Measurements from ENCODE around the gene AFF1. TPM values are rescaled to one million over a fixed set of nuclear protein-coding genes. Genes with fewer than 3 reads are reported as not detected.

AFF1 gene
- total RNA-seq, 1 experiment from 2014 or later: 23.9 TPM

GRCh38 chr4:87057835-87058355 is 123.1 kb downstream of the AFF1 start:
- no peak overlapping the region for H3K27ac ChIP-seq (ENCODE audit: low read length)
- CTCF ChIA-PET: no interaction called here
- intact Hi-C loops (cut with micrococcal nuclease; ENCODE audit: unreplicated experiment) (no loop called here), in situ Hi-C loops (cut with HindIII; ENCODE audit: low pct_unique_long_range_greater_than_20kb, low sequenced_read_pairs) (no loop called here)
- DNase-seq (ENCODE audit: low read depth, low spot score) (no peak), ATAC-seq (no peak)
- BruUV-seq (replicated peaks): no TSS peak
- H3K36me3 ChIP-seq (ENCODE audit: control insufficient read depth, insufficient read depth, low read length): no peaks in the 10 kb centered on the region
- H3K4me1 ChIP-seq (ENCODE audit: control insufficient read depth, insufficient read depth, low read length): peaks cover 4% of the 10 kb centered on the region
- TF ChIP-seq CTCF (IDR thresholded peaks at IDR 0.05): no peak
- no peak for TF ChIP-seq POLR2AphosphoS5 (IDR thresholded peaks at IDR 0.05; ENCODE audit: low read depth, low read length)
- no peak for TF ChIP-seq SIN3A (IDR thresholded peaks at IDR 0.05; ENCODE audit: borderline replicate concordance, insufficient read depth, low read depth, low read length)
- no peak overlapping the region for H3K4me3 ChIP-seq (ENCODE audit: low read depth in 2 of 2, low read length in 2 of 2)
- no peaks in the 10 kb centered on the region for H3K27me3 ChIP-seq (ENCODE audit: control insufficient read depth, insufficient read depth, low read length)
- no peaks in the 10 kb centered on the region for H3K9me3 ChIP-seq (ENCODE audit: control insufficient read depth, insufficient read depth, low read depth, low read length)
- POLR2A ChIA-PET: no interaction called here

DNA sequence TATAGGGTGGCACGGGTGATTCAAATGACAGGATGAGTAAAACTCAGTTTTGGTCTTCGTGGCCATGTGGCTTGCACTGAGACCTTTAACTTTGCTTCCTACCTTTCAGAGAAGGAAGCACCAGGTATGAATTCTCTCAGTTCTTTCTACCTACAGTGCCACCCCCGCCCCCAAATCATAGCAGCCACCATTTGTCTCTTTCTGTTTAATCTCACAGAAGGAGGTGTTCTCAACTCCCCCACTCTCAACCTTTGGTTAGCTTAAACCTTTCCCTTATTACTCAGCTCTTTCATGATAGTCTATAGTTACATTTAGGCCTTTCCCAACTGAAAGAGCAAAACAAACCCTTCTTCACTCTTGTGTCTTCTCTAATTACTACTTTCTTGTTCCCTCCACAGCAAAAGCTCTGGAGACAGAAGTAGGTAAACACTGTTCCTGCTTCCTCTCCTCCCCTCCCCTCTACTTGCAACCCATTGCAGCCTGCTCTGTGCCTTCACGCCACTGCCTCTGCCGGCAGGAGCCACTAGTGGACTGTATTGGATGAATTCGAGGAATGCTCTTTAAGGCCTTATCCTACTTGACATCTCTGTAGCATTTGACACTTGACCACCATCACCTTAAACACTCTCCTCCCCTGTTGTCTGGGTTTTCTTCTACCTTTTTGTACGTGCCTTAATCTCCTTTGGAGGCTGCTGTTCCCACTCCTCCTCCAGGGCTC is 123.7 kb downstream of the AFF1 start:
- H3K36me3 ChIP-seq (ENCODE audit: control insufficient read depth, insufficient read depth, low read length): no peaks in the 10 kb centered on the region
- peaks cover 4% of the 10 kb centered on the region for H3K4me1 ChIP-seq (ENCODE audit: control insufficient read depth, insufficient read depth, low read length)
- in situ Hi-C loops (cut with HindIII; ENCODE audit: low pct_unique_long_range_greater_than_20kb, low sequenced_read_pairs): no loop called here
- no TSS peak for BruUV-seq (replicated peaks)
- no peak for ATAC-seq
- ChIA-PET CTCF (no interaction called here), POLR2A (no interaction called here)
- no peak for TF ChIP-seq TCF7L2 (IDR thresholded peaks at IDR 0.05; ENCODE audit: low read depth, low read length)
- TF ChIP-seq CTCF (IDR thresholded peaks at IDR 0.05): peak; percentile 13; the same call in 1 of the 2 replicates
- no peak for TF ChIP-seq POLR2AphosphoS5 (IDR thresholded peaks at IDR 0.05; ENCODE audit: low read depth, low read length)
- intact Hi-C loops (cut with micrococcal nuclease; ENCODE audit: unreplicated experiment): no loop called here
- no peak overlapping the region for H3K27ac ChIP-seq (ENCODE audit: low read length)
- no peak overlapping the region for H3K4me3 ChIP-seq (ENCODE audit: low read depth in 2 of 2, low read length in 2 of 2)
- no peaks in the 10 kb centered on the region for H3K9me3 ChIP-seq (ENCODE audit: control insufficient read depth, insufficient read depth, low read depth, low read length)
- peak; percentile 8 for DNase-seq (ENCODE audit: low read depth, low spot score)
- no peaks in the 10 kb centered on the region for H3K27me3 ChIP-seq (ENCODE audit: control insufficient read depth, insufficient read depth, low read length)

DNA sequence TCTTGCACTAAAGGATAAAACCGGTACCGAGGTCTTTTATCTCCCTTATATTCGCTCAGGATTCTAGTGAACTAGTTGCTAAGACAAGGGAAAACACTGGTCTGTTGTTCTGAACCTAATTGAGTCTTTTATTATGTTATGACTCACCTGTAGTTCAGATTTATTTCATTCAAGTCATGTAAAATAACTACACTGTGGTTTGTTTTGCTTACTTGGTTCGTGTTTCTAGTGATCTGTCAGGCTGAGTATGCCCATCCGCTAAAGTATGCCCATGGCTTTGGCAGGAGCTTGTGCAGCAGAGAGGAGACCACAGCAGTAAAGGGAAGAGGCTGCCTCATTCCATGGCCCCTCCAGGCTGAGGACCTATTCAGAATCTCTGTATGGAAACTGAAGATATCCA is 126.1 kb downstream of the AFF1 start:
- Histone ChIP-seq H3K27me3 (ENCODE audit: control insufficient read depth, insufficient read depth, low read length) (no peaks in the 10 kb centered on the region), H3K4me1 (ENCODE audit: control insufficient read depth, insufficient read depth, low read length) (peaks cover 4% of the 10 kb centered on the region; the same call in 1 of the 2 replicates), H3K9me3 (ENCODE audit: control insufficient read depth, insufficient read depth, low read depth, low read length) (no peaks in the 10 kb centered on the region), H3K27ac (ENCODE audit: low read length) (no peak overlapping the region), H3K4me3 (ENCODE audit: low read depth in 2 of 2, low read length in 2 of 2) (no peak overlapping the region), H3K36me3 (ENCODE audit: control insufficient read depth, insufficient read depth, low read length) (no peaks in the 10 kb centered on the region)
- CTCF ChIA-PET: no interaction called here
- in situ Hi-C loops (cut with HindIII; ENCODE audit: low pct_unique_long_range_greater_than_20kb, low sequenced_read_pairs) (no loop called here), intact Hi-C loops (cut with micrococcal nuclease; ENCODE audit: unreplicated experiment) (no loop called here)
- peak; percentile 84 for ATAC-seq
- TF ChIP-seq POLR2AphosphoS5 (IDR thresholded peaks at IDR 0.05; ENCODE audit: low read depth, low read length) (no peak), SIN3A (IDR thresholded peaks at IDR 0.05; ENCODE audit: borderline replicate concordance, insufficient read depth, low read depth, low read length) (no peak), CTCF (IDR thresholded peaks at IDR 0.05) (no peak), TCF7L2 (IDR thresholded peaks at IDR 0.05; ENCODE audit: low read depth, low read length) (no peak), REST (IDR thresholded peaks at IDR 0.05; ENCODE audit: insufficient read depth in 1 of 2, low read depth in 2 of 2, low read length in 1 of 2) (no peak)
- no TSS peak for BruUV-seq (replicated peaks)
- peak; percentile 33 for DNase-seq (ENCODE audit: low read depth, low spot score)
- POLR2A ChIA-PET: no interaction called here

All from Panc1 (cell line).